Dermis blood vessel endothelial cell (primary cell): ENCODE results near the gene PLD6. TPM values are rescaled to one million over a fixed set of nuclear protein-coding genes. Genes with fewer than 3 reads are reported as not detected.
"Not testable (repeated sequence)": the region's sequence is repeated elsewhere in the genome, so short reads cannot be mapped to it uniquely, and the experiment has no call there.

Source experiments
- DNase-seq: peaks from one replicate; pipeline ENCODE4 v3.0.0; 2010
- total RNA-seq: library from RNA; depleted of rRNA; stranded (reverse); fragments of >200 nt; gene quantifications from 2 replicates; pipeline ENCODE4 v1.2.3, GENCODE V29; 2014

Gene PLD6
- total RNA-seq, 1 donor from 2014 or later = 2.0 TPM

- no peak for DNase-seq
Observed at GRCh38 chr17:17198281-17198680, 7.9 kb downstream of the PLD6 start.

GRCh38 chr17:17196776-17197175 lies 9.4 kb downstream of the PLD6 start:
- no peak for DNase-seq

DNA sequence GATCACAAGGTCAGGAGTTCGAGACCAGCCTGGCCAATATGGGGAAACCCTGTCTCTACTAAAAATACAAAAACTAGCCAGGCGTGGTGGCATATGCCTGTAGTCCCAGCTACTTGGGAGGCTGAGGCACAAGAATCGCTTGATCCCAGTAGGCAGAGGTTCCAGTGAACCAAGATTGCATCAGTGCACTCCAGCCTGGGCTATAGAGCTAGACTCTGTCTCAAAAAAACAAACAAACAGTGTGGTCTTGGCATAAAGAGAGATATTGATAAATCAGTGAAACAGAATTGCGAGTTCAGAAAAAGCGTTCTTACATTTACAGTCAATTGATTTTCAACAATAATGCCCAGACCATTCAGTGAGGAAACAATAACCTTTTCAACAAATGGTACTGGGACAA lies 10.7 kb downstream of the PLD6 start:
- not testable (repeated sequence) for DNase-seq

GRCh38 chr17:17191961-17192381 lies 14.2 kb downstream of the PLD6 start:
- peak; percentile 49 for DNase-seq

DNA sequence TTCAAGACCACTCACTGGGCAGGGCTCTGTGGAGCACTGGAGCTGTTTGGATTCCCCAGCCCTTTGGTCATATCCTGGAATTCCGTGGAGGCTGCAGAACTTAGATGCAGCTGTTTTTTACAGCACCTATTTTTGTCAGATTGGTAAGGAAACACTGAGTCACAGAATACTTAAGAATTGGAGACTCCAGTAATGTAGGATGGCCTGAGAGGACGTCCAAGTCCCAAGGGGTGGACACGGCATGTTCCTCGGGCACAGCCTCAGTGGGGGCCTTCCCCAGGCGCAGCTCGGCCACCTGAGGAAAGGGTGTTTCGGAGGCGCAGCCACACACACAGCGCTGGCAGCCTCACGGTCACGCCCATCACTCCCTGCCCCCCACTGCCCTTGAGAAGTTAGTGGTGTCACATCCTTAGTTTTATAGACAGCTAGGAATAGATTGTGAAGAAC lies 14.8 kb downstream of the PLD6 start:
- DNase-seq = peak; percentile 94

DNA sequence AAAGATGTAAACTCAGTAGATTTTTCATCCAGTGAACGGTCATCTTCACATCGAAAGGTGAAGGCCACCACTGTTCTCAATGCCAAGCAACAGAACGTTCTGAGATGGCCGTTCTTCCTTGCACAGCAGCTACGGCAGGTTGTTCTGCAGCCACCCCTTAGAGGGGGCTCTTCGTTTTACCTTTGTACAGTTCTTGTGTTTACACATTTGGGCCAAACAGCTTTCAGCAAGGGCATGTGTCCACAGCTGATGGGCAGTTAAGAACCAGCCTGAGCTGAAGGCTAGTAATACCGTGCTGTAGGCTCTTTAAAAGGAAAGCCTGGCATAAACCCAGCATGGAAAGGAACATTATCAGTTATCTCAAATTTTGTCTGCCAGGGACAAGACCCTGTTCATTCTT lies 15.9 kb downstream of the PLD6 start:
- DNase-seq = no peak

DNA sequence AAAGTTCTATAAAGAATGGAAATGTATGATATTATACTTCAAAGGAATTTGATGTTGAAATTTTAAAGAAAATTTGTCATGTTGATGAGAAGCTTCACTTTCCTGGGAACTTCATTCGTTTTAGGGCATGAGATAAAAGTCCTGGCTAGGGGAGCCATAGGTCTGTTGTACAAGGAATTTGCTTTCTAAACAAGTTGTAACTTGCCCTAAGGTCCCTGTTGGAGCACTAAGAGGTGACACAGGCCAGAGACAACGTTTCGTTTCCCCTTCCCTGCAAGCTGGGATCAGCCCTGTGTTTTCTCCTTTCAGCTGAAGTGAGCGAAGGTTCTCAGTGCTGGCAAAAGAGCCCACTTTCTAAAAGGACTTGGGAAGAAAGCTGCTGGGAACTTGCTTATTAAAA lies 16.6 kb downstream of the PLD6 start:
- DNase-seq = no peak

DNA sequence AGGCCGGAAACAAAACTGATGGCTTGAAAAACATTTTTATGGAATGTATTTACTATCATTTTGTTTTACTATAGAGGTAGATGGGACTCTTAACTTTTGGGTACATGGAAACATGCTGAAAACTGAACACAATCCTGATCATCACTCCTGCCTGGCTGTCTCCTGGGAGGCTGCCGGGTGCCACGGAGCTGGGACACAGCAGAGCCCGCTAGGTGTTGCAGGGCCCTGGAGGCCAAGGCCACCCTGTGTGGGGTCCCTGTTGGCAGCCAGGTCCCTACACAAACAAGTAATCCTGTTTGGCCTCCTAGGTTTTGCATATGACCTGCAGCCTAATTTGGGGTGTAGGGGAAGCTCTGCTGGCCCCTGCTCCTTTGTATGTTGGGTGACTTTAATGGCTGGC lies 17.5 kb downstream of the PLD6 start:
- DNase-seq = no peak

DNA sequence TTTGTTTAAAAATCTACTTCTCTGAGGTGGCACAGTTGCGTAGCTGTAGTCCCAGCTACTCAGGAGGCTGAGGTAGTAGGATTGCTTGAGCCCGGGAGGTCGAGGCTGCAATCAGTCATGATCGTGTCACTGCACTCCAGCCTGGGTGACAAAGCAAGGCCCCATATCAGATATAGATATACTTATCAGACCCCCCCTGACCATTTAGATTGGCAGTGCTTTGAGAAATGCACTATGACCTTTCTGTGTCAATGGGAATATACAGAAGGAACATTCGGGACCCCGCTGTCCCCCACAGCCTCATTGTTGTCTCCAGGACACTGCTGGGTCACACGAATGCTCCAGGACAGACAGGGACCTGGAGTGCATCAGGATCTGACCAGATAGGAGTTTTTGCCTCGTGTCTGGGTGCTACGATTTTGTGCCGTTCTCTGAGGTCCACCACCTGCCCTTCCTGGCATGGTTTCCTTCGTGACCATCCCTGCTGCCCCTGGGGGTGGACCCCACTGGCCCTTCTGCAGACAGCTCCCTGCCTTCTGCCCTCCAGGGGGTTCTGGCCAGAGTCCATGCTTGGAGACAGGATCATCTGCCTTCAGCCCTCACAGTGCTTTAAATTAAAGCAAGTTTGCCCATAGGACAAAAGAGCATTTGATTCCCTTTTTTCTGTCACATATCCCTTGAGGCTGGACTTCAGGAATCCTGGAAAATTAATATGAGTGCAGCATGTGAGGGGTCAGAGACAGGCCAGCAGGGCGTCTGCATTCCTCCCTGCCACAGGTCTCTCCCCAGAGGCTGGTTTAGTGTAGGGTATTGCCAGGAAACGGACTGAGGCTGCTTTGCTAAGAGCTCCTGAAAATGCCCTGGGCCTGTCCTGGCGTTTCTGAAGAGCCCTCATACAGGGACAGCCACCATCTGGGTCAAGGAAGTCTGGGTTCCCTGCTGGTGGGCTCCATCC lies 19.3 kb downstream of the PLD6 start:
- DNase-seq = no peak

- no peak for DNase-seq
Observed at GRCh38 chr17:17186051-17186450, 20.1 kb downstream of the PLD6 start.

DNA sequence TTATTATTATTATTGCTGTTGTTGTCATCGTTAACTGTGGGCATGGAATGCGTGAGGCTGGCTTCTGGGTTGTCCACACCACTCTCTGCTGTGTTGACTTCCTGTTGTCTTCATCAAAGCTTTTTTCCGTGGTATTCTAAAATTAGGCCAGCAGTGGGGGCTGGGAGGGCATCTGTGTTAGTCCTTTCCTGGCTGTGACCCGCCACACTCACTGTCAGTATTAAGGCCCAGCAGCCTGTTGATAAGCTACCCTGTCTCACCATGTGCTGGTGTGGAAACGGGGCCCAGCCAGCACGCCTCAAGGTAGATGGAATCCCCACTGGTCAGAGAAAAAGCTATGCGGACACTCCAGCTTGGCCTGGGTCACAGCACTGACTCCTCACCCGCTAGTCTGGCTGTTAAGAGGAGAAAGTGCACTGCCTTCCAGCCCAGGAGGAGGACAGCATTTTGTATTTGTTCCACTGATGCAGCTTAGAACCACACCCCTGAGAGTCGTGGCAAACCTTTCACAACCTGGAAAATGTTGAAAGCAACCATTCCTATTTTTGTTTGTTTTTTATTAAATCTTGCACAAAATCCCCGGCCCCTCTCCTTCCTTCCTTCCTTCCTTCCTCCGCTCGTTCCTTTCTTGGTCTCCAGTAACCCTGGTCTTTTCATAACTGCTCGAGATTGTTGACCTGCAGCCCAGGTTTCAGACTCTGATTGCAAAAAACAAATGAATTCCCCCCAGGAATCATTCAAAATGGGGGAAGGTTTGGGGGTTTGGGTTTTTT lies 21.0 kb downstream of the PLD6 start:
- not testable (repeated sequence) for DNase-seq

GRCh38 chr17:17183744-17184143 lies 22.4 kb downstream of the PLD6 start:
- DNase-seq = no peak

DNA sequence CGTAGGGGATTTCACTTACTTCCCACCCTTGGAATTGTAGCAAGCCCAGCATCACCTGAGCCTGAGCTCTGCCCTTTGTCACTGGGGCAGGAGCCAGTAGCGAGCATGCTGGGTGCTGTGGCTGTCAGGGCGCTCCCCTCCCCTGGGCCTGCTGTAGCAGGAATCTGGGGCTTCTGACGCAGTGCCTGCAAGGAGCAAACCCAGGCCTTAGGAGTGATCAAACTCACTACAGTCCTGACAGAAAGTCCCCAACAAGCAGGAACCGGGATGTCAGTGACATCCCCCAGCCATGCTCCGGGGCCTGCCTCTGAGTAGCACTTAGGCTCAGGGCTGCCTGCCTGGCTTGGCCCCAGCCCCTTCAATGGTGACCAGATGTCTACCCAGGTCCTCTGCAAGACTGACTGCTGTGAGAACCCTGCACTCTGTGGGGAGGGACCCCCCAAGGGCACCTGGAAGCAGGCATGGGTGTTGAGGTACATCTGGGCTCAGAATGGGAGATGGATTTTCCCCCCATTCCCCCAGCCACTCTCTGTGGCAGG lies 23.5 kb downstream of the PLD6 start:
- no peak for DNase-seq

DNA sequence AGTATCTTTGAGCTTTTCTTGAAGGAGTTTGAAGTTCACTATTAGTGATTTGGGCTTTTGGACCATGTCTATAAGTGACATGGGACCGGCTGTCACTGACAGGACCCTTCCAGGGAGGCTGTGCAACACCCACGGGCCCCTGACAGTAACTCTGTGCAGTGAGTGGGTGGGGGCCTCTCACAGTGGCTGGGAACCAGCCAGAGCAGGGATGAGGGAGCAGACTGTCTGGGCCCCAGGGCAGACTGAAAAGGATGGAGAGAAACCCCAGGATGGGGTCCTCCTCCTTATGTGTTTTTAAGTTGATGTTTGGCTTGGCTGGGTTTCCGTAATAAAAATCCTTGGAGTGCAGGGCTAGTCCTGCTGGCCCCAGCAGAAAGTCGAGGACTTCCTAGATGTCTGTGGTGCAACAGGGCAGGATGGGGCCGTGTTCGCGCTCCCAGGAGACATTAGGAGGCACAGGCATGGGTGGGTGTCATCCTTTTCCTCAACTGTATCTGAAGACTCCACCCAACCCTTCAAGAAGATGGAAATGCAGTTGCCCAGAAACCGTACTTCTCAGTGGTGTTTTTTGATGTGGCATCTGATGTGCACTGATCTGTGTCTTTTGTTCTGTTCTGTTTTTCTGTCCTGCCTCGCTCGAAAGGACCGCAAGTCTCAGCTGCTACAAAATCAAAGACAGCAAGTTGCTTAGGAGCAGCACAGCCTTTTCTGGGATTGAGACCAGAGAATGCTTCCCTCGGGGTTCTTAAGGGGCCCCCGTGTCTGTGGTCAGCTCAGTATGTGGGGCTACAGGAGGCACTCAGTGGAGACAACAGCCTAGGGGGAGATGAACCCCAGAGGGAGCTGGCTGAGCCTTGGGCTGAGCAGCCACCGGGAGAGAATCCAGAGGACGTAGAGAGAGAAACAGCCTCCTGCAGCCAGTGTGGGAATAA lies 24.2 kb downstream of the PLD6 start:
- DNase-seq = no peak

DNA sequence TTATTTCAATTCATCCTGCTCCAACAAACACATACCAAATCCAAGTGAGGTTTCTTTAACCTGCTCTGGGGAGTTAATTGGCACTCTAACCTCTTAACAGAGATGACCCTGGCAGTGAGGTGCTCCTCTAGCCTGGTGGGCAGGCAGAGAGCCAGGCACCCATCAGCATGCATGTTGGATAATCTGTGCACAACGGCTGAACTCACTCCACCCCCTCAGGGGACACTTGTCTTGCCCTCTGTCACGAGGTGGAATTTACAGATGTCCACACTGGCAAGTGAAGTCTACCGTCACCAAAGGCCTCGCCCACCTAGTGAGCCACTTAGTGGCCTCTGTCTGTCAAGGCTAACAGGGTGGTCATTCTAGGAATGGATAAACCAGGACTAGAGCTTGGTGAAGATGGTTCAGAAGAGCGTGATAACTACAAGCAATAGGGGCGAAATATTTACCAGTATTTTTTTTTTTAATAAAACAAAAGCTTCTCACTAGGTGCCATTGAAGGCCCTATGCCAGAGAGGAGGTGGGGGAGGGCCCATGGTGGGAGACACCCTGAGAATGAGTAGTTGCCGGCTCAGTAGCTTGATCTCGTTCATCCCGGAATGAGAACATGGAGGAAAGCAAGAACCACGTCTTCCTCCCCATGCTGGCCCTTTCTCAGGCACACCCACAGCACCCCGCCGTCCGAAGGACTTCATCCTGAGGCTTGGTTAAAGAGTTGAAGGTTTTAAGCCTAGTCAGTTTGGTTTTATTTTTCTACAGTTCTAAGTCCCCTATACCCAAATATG lies 25.2 kb downstream of the PLD6 start:
- no peak for DNase-seq

DNA sequence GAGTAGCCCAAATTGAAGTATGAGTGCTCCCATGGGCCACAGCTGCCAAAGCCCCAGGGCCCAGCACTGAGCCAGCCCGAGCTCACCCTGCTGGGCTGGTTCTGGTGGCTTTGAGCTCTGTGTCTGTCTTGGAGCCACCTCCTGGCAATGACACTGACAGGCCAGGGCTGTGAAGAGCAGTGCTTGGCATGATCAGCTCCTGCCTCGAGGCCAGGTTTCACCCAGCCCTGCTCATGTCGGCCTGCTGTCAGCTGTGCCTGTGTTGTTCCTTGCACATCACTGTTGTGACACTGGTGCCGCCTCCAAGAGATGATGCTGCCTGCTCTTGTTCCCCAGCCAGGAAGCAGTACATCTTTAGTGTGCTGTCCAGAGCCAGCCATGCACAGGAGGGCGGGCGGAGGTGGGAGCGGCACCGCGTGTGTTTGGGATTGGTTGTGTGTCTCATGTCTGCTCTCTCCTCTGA lies 26.0 kb downstream of the PLD6 start:
- DNase-seq = no peak

- DNase-seq = peak; percentile 61
Observed at GRCh38 chr17:17179371-17179827, 26.7 kb downstream of the PLD6 start.

GRCh38 chr17:17177176-17177575 lies 29.0 kb downstream of the PLD6 start:
- no peak for DNase-seq

- DNase-seq = no peak
Observed at GRCh38 chr17:17176341-17176740, 29.8 kb downstream of the PLD6 start.

GRCh38 chr17:17175917-17176316 lies 30.2 kb downstream of the PLD6 start:
- DNase-seq = peak; percentile 25

- no peak for DNase-seq
Observed at GRCh38 chr17:17175340-17175739, 30.8 kb downstream of the PLD6 start.
